IPS DF 4.7 (cell line): ENCODE measurements around the gene SPN.
"Not testable (repeated sequence)": the region's sequence is repeated elsewhere in the genome, so short reads cannot be mapped to it uniquely, and the experiment has no call there.

Experiments
- DNase-seq: peaks from one replicate; pipeline ENCODE4 v3.0.0-alpha.2; 2013; ENCODE audit warnings: low spot score; ENCODE audit errors: extremely low read depth

Gene SPN

GRCh38 chr16:29663016-29663806 is at the start of gene SPN:
SPN (plus strand) TSS chr16:29663247; CDS start chr16:29663729, 482 bp downstream.
- DNase-seq: no peak

GRCh38 chr16:29613307-29614057 is 49.6 kb upstream of the SPN start:
- DNase-seq: not testable (repeated sequence)

GRCh38 chr16:29614691-29615314 is 48.2 kb upstream of the SPN start:
- DNase-seq: not testable (repeated sequence)

- DNase-seq: not testable (repeated sequence)
Measured at GRCh38 chr16:29616127-29616526, 46.9 kb upstream of the SPN start.

GRCh38 chr16:29620591-29620990 is 42.5 kb upstream of the SPN start:
- DNase-seq: not testable (repeated sequence)

GRCh38 chr16:29622738-29623137 is 40.3 kb upstream of the SPN start:
- DNase-seq: not testable (repeated sequence)

GRCh38 chr16:29623253-29623652 is 39.8 kb upstream of the SPN start:
- DNase-seq: not testable (repeated sequence)

GRCh38 chr16:29625114-29625513 is 37.9 kb upstream of the SPN start:
- DNase-seq: not testable (repeated sequence)

- not testable (repeated sequence) for DNase-seq
Measured at GRCh38 chr16:29626778-29627331, 36.2 kb upstream of the SPN start.

GRCh38 chr16:29627661-29628075 is 35.4 kb upstream of the SPN start:
- DNase-seq: not testable (repeated sequence)

- not testable (repeated sequence) for DNase-seq
Measured at GRCh38 chr16:29628707-29629106, 34.3 kb upstream of the SPN start.

- DNase-seq: not testable (repeated sequence)
Measured at GRCh38 chr16:29629318-29629717, 33.7 kb upstream of the SPN start.

GRCh38 chr16:29631658-29632057 is 31.4 kb upstream of the SPN start:
- not testable (repeated sequence) for DNase-seq

GRCh38 chr16:29635902-29636301 is 27.1 kb upstream of the SPN start:
- not testable (repeated sequence) for DNase-seq

- DNase-seq: not testable (repeated sequence)
Measured at GRCh38 chr16:29636368-29636767, 26.7 kb upstream of the SPN start.

- DNase-seq: not testable (repeated sequence)
Measured at GRCh38 chr16:29638751-29639150, 24.3 kb upstream of the SPN start.

GRCh38 chr16:29641561-29641960 is 21.5 kb upstream of the SPN start:
- DNase-seq: no peak

- no peak for DNase-seq
Measured at GRCh38 chr16:29643596-29643995, 19.5 kb upstream of the SPN start.

- no peak for DNase-seq
Measured at GRCh38 chr16:29644338-29644857, 18.6 kb upstream of the SPN start.

GRCh38 chr16:29644973-29645693 is 17.9 kb upstream of the SPN start:
- no peak for DNase-seq
